IMR-90 (cell line): ENCODE data around the gene LHX5. TPM values are rescaled to one million over a fixed set of nuclear protein-coding genes. Genes with fewer than 3 reads are reported as not detected.

ENCODE experiments used
- ATAC-seq: fragments of 200-7000 bp; cut with Tn5 transposase; 2 replicates; pipeline ENCODE4 v1.9.1; 2020; ENCODE audit warnings: low read depth, mild to moderate bottlenecking, moderate library complexity
- BruUV-seq: library from RNA; stranded (reverse); fragments of 400-500 nt; replicated peaks from 2 replicates; lab custom pipeline; 2021; lab: Mats Ljungman, UMichigan
- CTCF ChIA-PET: fragments of 300-600 bp; formaldehyde crosslinking; extraction: SDS; loops from one replicate; lab custom pipeline; 2021; ENCODE audit warnings: antibody characterized with exemption; lab: Yijun Ruan, JAX
- POLR2A ChIA-PET: fragments of 300-600 bp; sonication (Branson Sonifier 250); formaldehyde crosslinking; loops from one replicate; lab custom pipeline; 2022; ENCODE audit warnings: antibody characterized with exemption; ENCODE audit not compliant: unreplicated experiment; lab: Charles Lee
- DNase-seq: peaks from one replicate; pipeline ENCODE4 v3.0.0; 2013
- H2AFZ ChIP-seq: replicated peaks from 2 replicates; pipeline ENCODE3; 2013; ENCODE audit warnings: low read length, mild to moderate bottlenecking; ENCODE audit not compliant: poor library complexity
- H2AK5ac ChIP-seq: 2 replicates; pipeline ENCODE4 v1.6.1; 2013; ENCODE audit warnings: low read depth, low read length, inconsistent platforms
- H2AK9ac ChIP-seq: replicated peaks from 2 replicates; pipeline ENCODE3; 2013; ENCODE audit warnings: mild to moderate bottlenecking, low read depth, low read length, moderate library complexity; ENCODE audit not compliant: poor library complexity
- H2BK120ac ChIP-seq: 2 replicates; pipeline ENCODE4 v1.6.1; 2013; ENCODE audit warnings: low read depth, low read length, inconsistent platforms
- H2BK15ac ChIP-seq: 3 replicates; pipeline ENCODE4 v1.6.1; 2013; ENCODE audit warnings: low read depth, low read length, inconsistent platforms
- H2BK20ac ChIP-seq: 2 replicates; pipeline ENCODE4 v1.6.1; 2013; ENCODE audit warnings: low read depth, mild to moderate bottlenecking, inconsistent platforms, low read length, moderate library complexity
- H2BK5ac ChIP-seq: 2 replicates; pipeline ENCODE4 v1.6.1; 2013; ENCODE audit warnings: mild to moderate bottlenecking, low read depth, low read length, inconsistent platforms; ENCODE audit not compliant: poor library complexity, severe bottlenecking
- H3K14ac ChIP-seq: replicated peaks from 2 replicates; pipeline ENCODE4 v1.6.1; 2013; ENCODE audit warnings: low read depth, low read length, inconsistent platforms
- H3K18ac ChIP-seq: 2 replicates; pipeline ENCODE4 v1.6.1; 2013; ENCODE audit warnings: low read depth, low read length, control low read depth
- H3K23ac ChIP-seq: 2 replicates; pipeline ENCODE4 v1.6.1; 2013; ENCODE audit warnings: low read depth, low read length, inconsistent platforms
- H3K27ac ChIP-seq: 2 replicates; pipeline ENCODE4 v1.5.1; 2013; ENCODE audit warnings: mild to moderate bottlenecking, control low read depth, low read length; ENCODE audit not compliant: insufficient read depth
- H3K27me3 ChIP-seq: 2 replicates; pipeline ENCODE4 v1.6.1; 2013; ENCODE audit warnings: low read length; ENCODE audit not compliant: control insufficient read depth, insufficient read depth
- H3K36me3 ChIP-seq: 2 replicates; pipeline ENCODE4 v1.6.1; 2013; ENCODE audit warnings: low read length, mixed read lengths; ENCODE audit not compliant: control insufficient read depth, insufficient read depth
- H3K4ac ChIP-seq: 2 replicates; pipeline ENCODE4 v1.6.1; 2013; ENCODE audit warnings: low read depth, low read length, inconsistent platforms
- H3K4me1 ChIP-seq: 2 replicates; pipeline ENCODE4 v1.6.1; 2013; ENCODE audit warnings: low read length, mixed read lengths; ENCODE audit not compliant: control insufficient read depth, insufficient read depth
- H3K4me2 ChIP-seq: 2 replicates; pipeline ENCODE4 v1.6.1; 2013; ENCODE audit warnings: low read depth, mild to moderate bottlenecking, control low read depth, low read length, moderate library complexity
- H3K4me3 ChIP-seq: 2 replicates; pipeline ENCODE4 v1.5.1; 2013; ENCODE audit warnings: low read depth, mild to moderate bottlenecking, control low read depth, low read length, moderate library complexity; ENCODE audit not compliant: insufficient read depth
- H3K56ac ChIP-seq: 2 replicates; pipeline ENCODE4 v1.6.1; 2013; ENCODE audit warnings: low read length, inconsistent platforms; ENCODE audit not compliant: insufficient read depth; ENCODE audit errors: extremely low read depth
- H3K79me1 ChIP-seq, 2 experiments: 2 replicates each; pipeline ENCODE4 v1.6.1; 2013; ENCODE audit warnings: low read length in 2 of 2, inconsistent platforms in 1 of 2, low read depth in 1 of 2
- H3K9ac ChIP-seq: 2 replicates; pipeline ENCODE4 v1.6.1; 2013; ENCODE audit warnings: low read depth, low read length, control low read depth
- H3K9me1 ChIP-seq: 2 replicates; pipeline ENCODE4 v1.6.1; 2013; ENCODE audit warnings: low read length, inconsistent platforms; ENCODE audit not compliant: insufficient read depth
- H3K9me3 ChIP-seq: 2 replicates; pipeline ENCODE4 v1.6.1; 2013; ENCODE audit warnings: low read length; ENCODE audit not compliant: control insufficient read depth, insufficient read depth
- H4K20me1 ChIP-seq: 2 replicates; pipeline ENCODE4 v1.6.1; 2013; ENCODE audit warnings: low read length, inconsistent platforms; ENCODE audit not compliant: insufficient read depth
- H4K5ac ChIP-seq: 2 replicates; pipeline ENCODE4 v1.6.1; 2013; ENCODE audit warnings: mild to moderate bottlenecking, low read depth, low read length, control low read depth
- H4K8ac ChIP-seq, 2 experiments: 2 replicates each; pipeline ENCODE4 v1.6.1; 2013; ENCODE audit warnings: low read depth in 2 of 2, low read length in 2 of 2, control low read depth in 1 of 2, inconsistent platforms in 1 of 2
- H4K91ac ChIP-seq: 2 replicates; pipeline ENCODE4 v1.6.1; 2013; ENCODE audit warnings: low read depth, low read length, inconsistent platforms; ENCODE audit not compliant: insufficient read depth
- BHLHE40 ChIP-seq: fragments of 150-350 bp; IDR thresholded peaks from 2 replicates; pipeline ENCODE4 v1.6.1; 2016; ENCODE audit warnings: mild to moderate bottlenecking, low read depth, low read length
- CEBPB ChIP-seq: IDR thresholded peaks from 2 replicates; pipeline ENCODE4 v1.6.1; 2012; ENCODE audit warnings: low read depth, low read length, improper control_type of control experiment
- CHD1 ChIP-seq: IDR thresholded peaks from 2 replicates; pipeline ENCODE4 v1.6.1; 2012; ENCODE audit warnings: low read depth, low read length, improper control_type of control experiment
- FOS ChIP-seq: fragments of 150-350 bp; IDR thresholded peaks from 2 replicates; pipeline ENCODE4 v1.6.1; 2016; ENCODE audit warnings: low read depth, low read length
- MAZ ChIP-seq: IDR thresholded peaks from 2 replicates; pipeline ENCODE4 v1.6.1; 2012; ENCODE audit warnings: low read depth, mild to moderate bottlenecking, low read length, improper control_type of control experiment, moderate library complexity, borderline replicate concordance
- MXI1 ChIP-seq: IDR thresholded peaks from 2 replicates; pipeline ENCODE4 v1.6.1; 2012; ENCODE audit warnings: low read depth, mild to moderate bottlenecking, low read length, moderate library complexity, borderline replicate concordance
- NFE2L2 ChIP-seq: fragments of 150-350 bp; IDR thresholded peaks from 2 replicates; pipeline ENCODE4 v1.6.1; 2016; ENCODE audit warnings: low read depth, mild to moderate bottlenecking, low read length
- POLR2A ChIP-seq: IDR thresholded peaks from 2 replicates; pipeline ENCODE4 v1.6.1; 2012; ENCODE audit warnings: mild to moderate bottlenecking, low read depth, low read length
- RAD21 ChIP-seq: IDR thresholded peaks from 2 replicates; pipeline ENCODE4 v1.6.1; 2012; ENCODE audit warnings: low read length, improper control_type of control experiment
- RCOR1 ChIP-seq: IDR thresholded peaks from 2 replicates; pipeline ENCODE4 v1.6.1; 2012; ENCODE audit warnings: mild to moderate bottlenecking, low read length, improper control_type of control experiment; ENCODE audit not compliant: insufficient replicate concordance
- RFX5 ChIP-seq: IDR thresholded peaks from 2 replicates; pipeline ENCODE4 v1.8.0; 2012; ENCODE audit warnings: low read depth, mild to moderate bottlenecking, low read length, moderate library complexity
- SMC3 ChIP-seq: fragments of 150-350 bp; IDR thresholded peaks from 2 replicates; pipeline ENCODE4 v1.6.1; 2016; ENCODE audit warnings: low read depth, mild to moderate bottlenecking, antibody characterized with exemption, low read length, moderate library complexity
- WGBS, 2 experiments: methylation state at CpG; one replicate each; pipeline versions ENCODE4 v1.1.5 to v1.1.7; 2013; ENCODE audit warnings: missing lambda C conversion rate in 2 of 2; ENCODE audit not compliant: insufficient read length in 1 of 2; ENCODE audit errors: extremely low coverage in 2 of 2; 5-methylcytosine and 5-hydroxymethylcytosine counted together
- dilution Hi-C: fragments of 300-500 bp; cut with HindIII; formaldehyde crosslinking; loops from one replicate; pipeline ENCODE4 v1.14.3; 2018; ENCODE audit warnings: low sequenced_read_pairs; ENCODE audit not compliant: unreplicated experiment
- in situ Hi-C: fragments of 300-500 bp; cut with MboI; formaldehyde crosslinking; loops from 3 replicates; pipeline ENCODE4 v1.14.3; 2019; ENCODE audit warnings: low sequenced_read_pairs, inconsistent platforms, mixed read lengths
- intact Hi-C: fragments of 100-400 bp; cut with micrococcal nuclease; formaldehyde crosslinking; loops from 2 replicates; pipeline ENCODE4 v1.10.0; 2022
- polyA plus RNA-seq, 3 experiments: library from polyadenylated mRNA; depleted of rRNA; stranded (reverse); fragments of >200 nt; gene quantifications; 2 replicates each; pipeline ENCODE4 v1.2.3, GENCODE V29; 2012; ENCODE audit warnings: low replicate concordance in 1 of 3
- total RNA-seq: library from RNA; depleted of rRNA; stranded (reverse); fragments of >200 nt; gene quantifications from 2 replicates; pipeline ENCODE4 v1.2.3, GENCODE V29; 2012
- TF ChIP-seq, protein P1 (sequence below): fragments of 150-350 bp; IDR thresholded peaks from 2 replicates; pipeline ENCODE4 v1.6.1; 2017; ENCODE audit warnings: mild to moderate bottlenecking, antibody characterized with exemption, low read length, low read depth
- TF ChIP-seq, protein P2 (sequence below): fragments of 150-350 bp; IDR thresholded peaks from 2 replicates; pipeline ENCODE4 v1.6.1; 2016; ENCODE audit warnings: low read depth, mild to moderate bottlenecking, low read length, moderate library complexity, borderline replicate concordance

LHX5 gene
- total and polyA plus RNA-seq, 2 of the 4 experiments (the other 2 are of a cell fraction), result not detected

DNA sequence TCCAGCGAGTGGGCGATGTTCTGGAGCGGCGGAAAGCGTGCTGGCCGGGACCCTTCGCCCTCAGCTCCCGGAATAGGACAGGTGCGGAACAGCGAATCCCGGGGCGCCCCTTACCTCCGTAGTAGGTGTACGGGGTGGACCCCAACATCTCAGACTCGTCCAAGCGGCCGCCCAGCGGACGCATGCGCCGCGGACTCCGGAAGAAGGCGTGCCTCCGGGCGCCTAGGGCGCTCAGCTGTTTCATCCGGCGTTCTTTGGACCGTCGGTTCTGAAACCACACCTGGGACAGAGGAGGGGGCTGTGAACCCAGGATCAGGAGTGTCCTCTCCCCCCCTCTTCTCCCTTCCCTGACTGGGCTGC lies 4.5 kb downstream of the LHX5 start (continued):
- TF ChIP-seq, protein P1, sequence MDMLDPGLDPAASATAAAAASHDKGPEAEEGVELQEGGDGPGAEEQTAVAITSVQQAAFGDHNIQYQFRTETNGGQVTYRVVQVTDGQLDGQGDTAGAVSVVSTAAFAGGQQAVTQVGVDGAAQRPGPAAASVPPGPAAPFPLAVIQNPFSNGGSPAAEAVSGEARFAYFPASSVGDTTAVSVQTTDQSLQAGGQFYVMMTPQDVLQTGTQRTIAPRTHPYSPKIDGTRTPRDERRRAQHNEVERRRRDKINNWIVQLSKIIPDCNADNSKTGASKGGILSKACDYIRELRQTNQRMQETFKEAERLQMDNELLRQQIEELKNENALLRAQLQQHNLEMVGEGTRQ, result no peak
- no peak for TF ChIP-seq RFX5
- no peak for TF ChIP-seq FOS

DNA sequence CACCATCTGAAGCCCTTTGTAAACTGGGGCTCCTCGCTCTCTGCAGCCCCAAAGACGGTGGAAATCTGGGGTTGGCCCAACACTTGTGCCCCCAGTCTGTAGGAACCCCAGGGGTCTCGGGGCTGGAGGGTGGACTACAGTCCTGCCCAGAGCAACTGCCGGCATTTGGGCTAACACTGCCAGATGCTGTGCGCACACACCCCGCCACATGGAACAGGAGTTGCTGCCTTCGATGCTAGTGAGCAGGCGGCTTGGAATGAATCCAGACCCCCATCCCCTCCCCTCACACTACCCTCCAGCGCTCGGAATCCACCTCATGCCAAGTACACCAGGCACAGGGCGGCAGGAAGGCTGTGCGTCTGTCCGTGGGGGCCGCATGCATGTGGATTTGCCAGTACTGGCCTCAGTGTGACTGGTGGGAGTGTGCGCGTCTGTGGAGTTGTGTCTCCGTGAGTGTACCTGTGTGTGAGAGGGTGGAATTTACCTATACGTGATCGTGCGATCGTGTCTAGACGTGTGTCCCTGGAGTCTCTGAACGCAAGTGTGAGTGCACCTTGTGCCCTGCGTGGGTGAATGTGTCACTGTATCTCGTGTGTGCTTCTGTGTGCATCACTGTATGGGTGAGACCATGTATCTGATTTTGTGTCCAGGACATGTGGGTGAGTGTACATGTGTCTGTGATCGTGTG lies 5.1 kb downstream of the LHX5 start:
- Histone ChIP-seq H4K20me1 (no peaks in the 10 kb centered on the region), H2AFZ (peak overlapping the region; percentile 78), H3K4ac (no peak overlapping the region), H3K4me3 (no peak overlapping the region), H3K14ac (no peak overlapping the region), H2BK120ac (no peak overlapping the region), H4K8ac (no peak overlapping the region), H4K5ac (no peak overlapping the region), H3K4me1 (no peaks in the 10 kb centered on the region; the same call in 1 of the 2 replicates), H2BK15ac (no peak overlapping the region), H4K91ac (no peak overlapping the region), H3K18ac (no peak overlapping the region), H2AK9ac (no peak overlapping the region), H3K56ac (no peak overlapping the region), H3K9me3 (no peaks in the 10 kb centered on the region), H3K27ac (no peak overlapping the region), H2BK20ac (no peak overlapping the region), H3K36me3 (no peaks in the 10 kb centered on the region), H3K4me2 (no peak overlapping the region; the same call in 1 of the 2 replicates), H3K23ac (no peak overlapping the region), H3K79me1 (no peaks in the 10 kb centered on the region), H3K9me1 (no peaks in the 10 kb centered on the region), H3K9ac (no peak overlapping the region), H2BK5ac (no peak overlapping the region), H3K27me3 (peaks cover 91% of the 10 kb centered on the region), H2AK5ac (no peak overlapping the region)
- ATAC-seq, result no peak
- dilution Hi-C loops, result no loop called here
- ChIA-PET CTCF (no interaction called here), POLR2A (no interaction called here)
- intact Hi-C loops, result no loop called here
- no peak for DNase-seq
- BruUV-seq, result no TSS peak
- in situ Hi-C loops, result no loop called here
- 5% methylated on average over 11 of the region's 26 CpGs; no CpG with 5 or more reads in 1 of the 2 experiments for WGBS, 2 experiments
- TF ChIP-seq POLR2A (no peak), RFX5 (no peak), MXI1 (no peak), BHLHE40 (no peak), MAZ (no peak), FOS (no peak), CHD1 (no peak), CEBPB (no peak), RAD21 (no peak), RCOR1 (no peak), SMC3 (no peak), NFE2L2 (no peak)
- TF ChIP-seq, protein P2, sequence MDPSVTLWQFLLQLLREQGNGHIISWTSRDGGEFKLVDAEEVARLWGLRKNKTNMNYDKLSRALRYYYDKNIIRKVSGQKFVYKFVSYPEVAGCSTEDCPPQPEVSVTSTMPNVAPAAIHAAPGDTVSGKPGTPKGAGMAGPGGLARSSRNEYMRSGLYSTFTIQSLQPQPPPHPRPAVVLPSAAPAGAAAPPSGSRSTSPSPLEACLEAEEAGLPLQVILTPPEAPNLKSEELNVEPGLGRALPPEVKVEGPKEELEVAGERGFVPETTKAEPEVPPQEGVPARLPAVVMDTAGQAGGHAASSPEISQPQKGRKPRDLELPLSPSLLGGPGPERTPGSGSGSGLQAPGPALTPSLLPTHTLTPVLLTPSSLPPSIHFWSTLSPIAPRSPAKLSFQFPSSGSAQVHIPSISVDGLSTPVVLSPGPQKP, result no peak
